RWPE1 (cell line): ENCODE measurements around the gene PRSS8.

ENCODE experiments used
- CTCF ChIA-PET: fragments of 350-600 bp; sonication (Branson Sonifier 250); formaldehyde crosslinking; extraction: SDS; loops from one replicate; lab custom pipeline; 2021; lab: Yijun Ruan, JAX
- POLR2A ChIA-PET: fragments of 400-600 bp; formaldehyde crosslinking; extraction: SDS; loops from one replicate; lab custom pipeline; 2020; ENCODE audit warnings: antibody characterized with exemption; ENCODE audit not compliant: low non-redundant PET; lab: Yijun Ruan, JAX
- DNase-seq: peaks from one replicate; pipeline ENCODE4 v3.0.0; 2012; ENCODE audit warnings: low spot score
- H3K27ac ChIP-seq: fragments of 450-650 bp; 2 replicates; pipeline ENCODE4 v1.5.1; 2017
- CTCF ChIP-seq: fragments of 450-650 bp; conservative IDR thresholded peaks from 2 replicates; pipeline ENCODE4 v1.5.1; 2017; ENCODE audit warnings: low read depth, mild to moderate bottlenecking

The PRSS8 gene

GRCh38 chr16:31128711-31129567 is 6.6 kb downstream of the PRSS8 start:
- DNase-seq = no peak
- POLR2A ChIA-PET = interaction anchor here (0.5 to 1.5 kb wide), 2 partner anchors 11 to 12 kb away, joined by 4 to 5 read pairs; partner anchors contain the start of gene KAT8
- CTCF ChIA-PET = no interaction called here
- H3K27ac ChIP-seq = peak overlapping the region; percentile 98
- TF ChIP-seq CTCF = no peak

- POLR2A ChIA-PET = no interaction called here
- CTCF ChIA-PET = no interaction called here
- no peak for DNase-seq
- no peak for TF ChIP-seq CTCF
- H3K27ac ChIP-seq = peak overlapping the region; percentile 98
Observed at GRCh38 chr16:31127182-31127581, 8.3 kb downstream of the PRSS8 start.

- DNase-seq = no peak
- TF ChIP-seq CTCF = no peak
- ChIA-PET CTCF (no interaction called here), POLR2A (no interaction called here)
- peak overlapping the region; percentile 98 for H3K27ac ChIP-seq
Observed at GRCh38 chr16:31125844-31126243, 9.7 kb downstream of the PRSS8 start.

GRCh38 chr16:31120129-31120528 is 15.4 kb downstream of the PRSS8 start:
- no peak for DNase-seq
- peak overlapping the region; percentile 92 for H3K27ac ChIP-seq
- TF ChIP-seq CTCF = no peak
- POLR2A ChIA-PET = no interaction called here
- CTCF ChIA-PET = interaction anchor here (0.6 to 1.5 kb wide), 5 partner anchors 21 to 166 kb away, joined by 3 to 7 read pairs (median 4); no protein-coding TSS in a partner anchor

GRCh38 chr16:31118223-31119155 is 17.0 kb downstream of the PRSS8 start:
- peak; percentile 69 for DNase-seq
- CTCF ChIA-PET = interaction anchor here (0.7 to 1.4 kb wide), 5 partner anchors 19 to 333 kb away, joined by 3 to 7 read pairs (median 3); no protein-coding TSS in a partner anchor
- no peak for TF ChIP-seq CTCF
- peak overlapping the region; percentile 92 for H3K27ac ChIP-seq
- POLR2A ChIA-PET = interaction anchor here (0.5 to 1.7 kb wide), 7 partner anchors 10 to 29 kb away, joined by 3 to 15 read pairs (median 5); partner anchors contain the start of gene PRSS8
